Tibial nerve (tissue), 4 donors: ENCODE results near the gene C11orf97. TPM values are rescaled to one million over a fixed set of nuclear protein-coding genes. Genes with fewer than 3 reads are reported as not detected.

Experiments
- DNase-seq, 2 donors: peaks; one replicate each; pipeline ENCODE4 v3.0.0-alpha.2; 2019; ENCODE audit warnings: low spot score in 2 of 2
- H3K27ac ChIP-seq, 4 donors: fragments of 200-600 bp; sonication (generic) in 3 of 4; one replicate each; pipeline ENCODE4 v1.5.1; 2017 to 2019; ENCODE audit warnings: mild to moderate bottlenecking in 1 of 4
- H3K27me3 ChIP-seq, 2 donors: fragments of 200-600 bp; sonication (generic) in 1 of 2; one replicate each; pipeline versions ENCODE4 v1.5.1 to v1.6.0; 2017 to 2019
- H3K36me3 ChIP-seq, 3 donors: fragments of 200-600 bp; sonication (generic); one replicate each; pipeline ENCODE4 v1.5.1; 2018 to 2019
- H3K4me1 ChIP-seq, 4 donors: fragments of 200-600 bp; sonication (generic) in 3 of 4; one replicate each; pipeline ENCODE4 v1.5.1; 2017 to 2019
- H3K4me3 ChIP-seq, 4 donors: fragments of 200-600 bp; sonication (generic) in 3 of 4; one replicate each; pipeline ENCODE4 v1.5.1; 2017 to 2019; ENCODE audit warnings: mild to moderate bottlenecking in 1 of 4, moderate library complexity in 1 of 4
- H3K9me3 ChIP-seq, 4 donors: fragments of 200-600 bp; sonication (generic) in 3 of 4; one replicate each; pipeline ENCODE4 v1.5.1; 2017 to 2019
- EP300 ChIP-seq, 2 donors: sonication (generic); formaldehyde crosslinking; IDR thresholded peaks; one replicate each; pipeline ENCODE4 v1.6.1; 2017; ENCODE audit warnings: antibody characterized with exemption in 2 of 2, mild to moderate bottlenecking in 1 of 2
- POLR2A ChIP-seq, 2 donors: fragments of 450-650 bp; IDR thresholded peaks; one replicate each; pipeline ENCODE4 v1.6.1; 2017; ENCODE audit warnings: antibody characterized with exemption in 2 of 2, mild to moderate bottlenecking in 2 of 2, moderate library complexity in 2 of 2
- WGBS, 2 donors: methylation state at CpG; one replicate each; pipeline ENCODE4 v1.1.5; 2018; 5-methylcytosine and 5-hydroxymethylcytosine counted together
- total RNA-seq, 4 donors: library from RNA; depleted of rRNA; stranded (reverse); fragments of >200 nt; gene quantifications; one replicate each; pipeline ENCODE4 v1.1.0, GENCODE V29; 2016
- TF ChIP-seq, protein P1 (sequence below), 5 experiments: fragments of 200-600 bp in 3 of 5; fragments of 450-650 bp in 2 of 5; sonication (generic) in 3 of 5; IDR thresholded peaks; one replicate each; pipeline ENCODE4 v1.5.1; 2016 to 2019; ENCODE audit warnings: antibody characterized with exemption in 5 of 5, mild to moderate bottlenecking in 3 of 5, moderate library complexity in 2 of 5

C11orf97 gene
- total RNA-seq, 4 donors from 2014 or later = not detected

DNA sequence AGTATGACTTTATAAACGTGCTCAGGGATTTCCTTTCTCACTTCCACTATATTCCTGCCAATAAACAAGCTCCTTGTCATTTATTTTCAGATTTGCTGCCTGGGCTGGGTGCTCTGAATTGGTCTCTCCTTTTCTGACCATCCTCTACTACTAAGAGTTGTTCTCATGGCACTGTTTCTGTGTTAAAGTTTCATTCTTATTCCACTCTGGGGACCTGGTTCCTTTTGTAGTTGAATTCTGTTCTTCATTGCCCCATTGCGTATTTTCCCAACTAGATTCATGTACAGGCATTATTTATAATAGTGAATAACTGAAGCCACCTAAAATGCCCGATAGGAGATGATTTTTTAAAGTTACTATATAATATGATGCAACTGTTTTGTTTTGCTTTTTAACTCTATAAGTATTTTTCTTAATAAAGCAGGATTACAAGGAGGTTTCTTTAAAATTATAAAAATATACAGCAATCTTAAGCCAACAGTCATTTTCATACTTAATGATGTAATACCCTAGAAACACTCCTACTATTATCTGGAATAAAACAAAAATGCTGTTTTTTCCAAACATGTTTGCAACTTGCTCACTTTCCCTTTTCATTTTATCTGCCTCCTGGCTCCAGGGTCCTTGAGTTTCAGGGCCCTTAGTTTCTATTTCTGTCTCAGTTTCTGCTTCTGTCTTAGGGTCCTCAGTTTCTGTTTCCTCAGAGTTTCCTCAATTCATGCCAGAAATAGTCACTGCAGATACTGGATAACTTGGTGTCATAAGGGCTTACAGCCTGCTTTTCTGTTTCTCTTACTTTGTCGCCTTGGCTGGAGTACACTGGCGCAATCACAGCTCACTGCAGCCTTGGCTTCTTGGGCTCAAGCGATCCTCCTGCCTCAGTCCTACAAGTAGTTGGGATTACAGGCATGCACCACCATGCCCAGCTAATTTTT is 21.7 kb downstream of the C11orf97 start:
- Histone ChIP-seq H3K27ac (peak overlapping the region in 1 of 4 donors; percentile 47), H3K36me3 (no peaks in the 10 kb centered on the region), H3K27me3 (no peaks in the 10 kb centered on the region), H3K9me3 (no peaks in the 10 kb centered on the region), H3K4me3 (no peak overlapping the region), H3K4me1 (peaks cover 0 to 18% (median 0%) of the 10 kb centered on the region in 4 donors)
- DNase-seq = no peak
- TF ChIP-seq POLR2A (IDR thresholded peaks at IDR 0.05) (no peak), EP300 (IDR thresholded peaks at IDR 0.05) (no peak)
- TF ChIP-seq, protein P1, sequence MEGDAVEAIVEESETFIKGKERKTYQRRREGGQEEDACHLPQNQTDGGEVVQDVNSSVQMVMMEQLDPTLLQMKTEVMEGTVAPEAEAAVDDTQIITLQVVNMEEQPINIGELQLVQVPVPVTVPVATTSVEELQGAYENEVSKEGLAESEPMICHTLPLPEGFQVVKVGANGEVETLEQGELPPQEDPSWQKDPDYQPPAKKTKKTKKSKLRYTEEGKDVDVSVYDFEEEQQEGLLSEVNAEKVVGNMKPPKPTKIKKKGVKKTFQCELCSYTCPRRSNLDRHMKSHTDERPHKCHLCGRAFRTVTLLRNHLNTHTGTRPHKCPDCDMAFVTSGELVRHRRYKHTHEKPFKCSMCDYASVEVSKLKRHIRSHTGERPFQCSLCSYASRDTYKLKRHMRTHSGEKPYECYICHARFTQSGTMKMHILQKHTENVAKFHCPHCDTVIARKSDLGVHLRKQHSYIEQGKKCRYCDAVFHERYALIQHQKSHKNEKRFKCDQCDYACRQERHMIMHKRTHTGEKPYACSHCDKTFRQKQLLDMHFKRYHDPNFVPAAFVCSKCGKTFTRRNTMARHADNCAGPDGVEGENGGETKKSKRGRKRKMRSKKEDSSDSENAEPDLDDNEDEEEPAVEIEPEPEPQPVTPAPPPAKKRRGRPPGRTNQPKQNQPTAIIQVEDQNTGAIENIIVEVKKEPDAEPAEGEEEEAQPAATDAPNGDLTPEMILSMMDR (IDR thresholded peaks at IDR 0.05) = no peak
- 59 to 70% methylated on average over 6 of the region's 6 CpGs for WGBS, 2 donors

DNA sequence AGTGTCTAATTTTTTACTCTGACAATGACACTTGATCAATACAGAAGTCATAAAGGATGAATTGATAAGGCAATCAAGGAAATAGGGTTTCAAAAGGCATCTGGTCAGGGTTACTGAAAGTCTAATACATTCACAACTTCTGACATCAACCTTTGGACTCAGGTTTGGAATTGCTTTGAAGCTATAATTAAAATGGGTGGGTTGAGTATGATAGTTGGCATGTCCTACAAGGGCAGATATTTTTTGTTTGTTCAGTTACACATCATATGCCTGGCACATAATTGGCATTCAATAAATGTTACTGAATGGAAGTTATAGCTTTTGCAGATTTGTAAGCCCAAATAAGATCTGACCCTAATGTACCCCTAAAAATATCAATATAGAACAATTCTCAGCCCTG is 24.1 kb downstream of the C11orf97 start:
- Histone ChIP-seq H3K27ac (no peak overlapping the region), H3K9me3 (no peaks in the 10 kb centered on the region), H3K27me3 (no peaks in the 10 kb centered on the region), H3K36me3 (no peaks in the 10 kb centered on the region), H3K4me1 (peaks cover 0 to 18% (median 0%) of the 10 kb centered on the region in 4 donors), H3K4me3 (no peak overlapping the region)
- TF ChIP-seq POLR2A (IDR thresholded peaks at IDR 0.05) (no peak), EP300 (IDR thresholded peaks at IDR 0.05) (no peak)
- TF ChIP-seq, protein P1 (IDR thresholded peaks at IDR 0.05) = no peak
- DNase-seq = no peak

DNA sequence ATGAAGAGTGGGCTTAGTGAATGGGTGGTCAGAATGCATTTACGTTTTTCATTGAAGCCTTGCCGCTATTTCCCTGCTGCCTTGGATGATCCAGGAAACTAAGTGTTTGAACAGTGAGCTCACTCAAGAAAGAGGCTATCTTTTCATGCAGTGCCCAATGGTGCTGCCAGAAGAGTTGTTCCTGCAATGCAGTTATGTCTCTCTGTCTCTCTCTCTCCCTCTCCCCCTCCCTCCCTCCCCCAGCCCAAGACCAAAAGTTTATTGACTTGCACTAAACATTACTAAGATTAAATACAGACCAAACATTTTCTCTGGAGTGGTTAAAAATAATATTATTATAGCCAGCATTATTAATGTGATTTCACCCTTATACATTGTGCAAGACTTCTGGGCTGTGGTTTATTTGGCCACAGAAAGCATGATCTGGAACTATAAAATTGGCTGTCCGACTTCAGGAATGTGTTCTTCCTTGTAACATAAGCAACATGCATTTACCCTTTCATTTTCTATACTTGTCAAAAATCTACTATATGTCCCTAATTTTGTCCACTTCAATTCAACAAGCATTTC is 24.9 kb downstream of the C11orf97 start:
- TF ChIP-seq POLR2A (IDR thresholded peaks at IDR 0.05) (no peak), EP300 (IDR thresholded peaks at IDR 0.05) (no peak)
- TF ChIP-seq, protein P1 (IDR thresholded peaks at IDR 0.05) = no peak
- WGBS, 2 donors = 47 to 62% methylated on average over 3 of the region's 3 CpGs
- Histone ChIP-seq H3K4me1 (peaks cover 0 to 18% (median 0%) of the 10 kb centered on the region in 4 donors), H3K27me3 (no peaks in the 10 kb centered on the region), H3K27ac (no peak overlapping the region), H3K9me3 (no peaks in the 10 kb centered on the region), H3K36me3 (no peaks in the 10 kb centered on the region), H3K4me3 (no peak overlapping the region)
- DNase-seq = no peak

DNA sequence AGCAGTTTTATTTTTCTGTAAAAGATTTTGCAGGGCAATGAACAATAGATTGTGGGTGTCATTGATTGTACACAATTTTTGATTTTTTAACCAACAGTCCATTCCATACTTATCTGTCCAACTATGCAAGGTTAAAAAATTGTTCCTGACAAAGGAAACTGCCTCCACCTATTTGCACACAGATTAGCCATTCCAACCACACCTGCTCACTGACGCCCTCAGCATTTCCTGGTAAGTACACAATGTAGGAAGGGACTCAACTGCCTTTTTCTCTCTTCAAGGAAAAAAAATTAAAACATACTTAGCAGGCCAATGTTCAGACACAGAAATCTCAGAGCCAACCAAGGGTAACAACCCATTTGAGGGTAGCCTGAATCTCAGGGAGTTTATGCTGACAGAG is 27.2 kb downstream of the C11orf97 start:
- Histone ChIP-seq H3K9me3 (no peaks in the 10 kb centered on the region), H3K27ac (no peak overlapping the region), H3K27me3 (no peaks in the 10 kb centered on the region), H3K4me3 (no peak overlapping the region), H3K4me1 (peaks cover 0 to 14% (median 5%) of the 10 kb centered on the region in 4 donors), H3K36me3 (no peaks in the 10 kb centered on the region)
- no peak for TF ChIP-seq EP300 (IDR thresholded peaks at IDR 0.05)
- TF ChIP-seq, protein P1 (IDR thresholded peaks at IDR 0.05) = no peak
- no peak for TF ChIP-seq POLR2A (IDR thresholded peaks at IDR 0.05)
- DNase-seq = no peak
- WGBS, 2 donors = 83 to 89% methylated on average over 1 of the region's 1 CpG
